SK-N-SH (cell line): ENCODE data around the gene ATG7. TPM values are rescaled to one million over a fixed set of nuclear protein-coding genes. Genes with fewer than 3 reads are reported as not detected.

Source experiments
- CTCF ChIA-PET: fragments of 300-600, 350-600 bp; formaldehyde crosslinking; extraction: SDS; loops from one replicate; lab custom pipeline; 2021; lab: Yijun Ruan, JAX
- POLR2A ChIA-PET: fragments of 350-600 bp; sonication (Branson Sonifier 250); formaldehyde crosslinking; extraction: SDS; loops from one replicate; lab custom pipeline; 2020; ENCODE audit warnings: antibody characterized with exemption, inconsistent platforms; lab: Yijun Ruan, JAX
- DNase-seq: peaks from one replicate; pipeline ENCODE4 v3.0.0; 2012
- H2AFZ ChIP-seq: fragments of 200-600 bp; sonication (generic); 2 replicates; pipeline ENCODE4 v1.8.1; 2016; ENCODE audit warnings: antibody characterized with exemption, mild to moderate bottlenecking, low read depth
- H3F3A ChIP-seq: fragments of 200-600 bp; sonication (generic); replicated peaks from 2 replicates; pipeline ENCODE3; 2016; ENCODE audit warnings: antibody characterized with exemption, mild to moderate bottlenecking; ENCODE audit not compliant: insufficient read depth
- H3K27ac ChIP-seq, 2 experiments: fragments of 200-500 bp in 1 of 2; fragments of 200-600 bp in 1 of 2; sonication (Bioruptor generic) in 1 of 2; sonication (generic), shearing (Covaris generic) in 1 of 2; 2 replicates each; pipeline versions ENCODE4 v1.5.1 to v1.6.1; 2014 to 2016; ENCODE audit warnings: low read depth in 2 of 2, inconsistent platforms in 1 of 2, low read length in 1 of 2, mild to moderate bottlenecking in 1 of 2, mixed read lengths in 1 of 2
- H3K27me3 ChIP-seq: fragments of 200-600 bp; sonication (generic), shearing (Covaris generic); 2 replicates; pipeline ENCODE4 v1.6.1; 2016; ENCODE audit warnings: mixed run types; ENCODE audit not compliant: insufficient read depth
- H3K36me3 ChIP-seq, 2 experiments: fragments of 200-500 bp in 1 of 2; fragments of 200-600 bp in 1 of 2; sonication (Bioruptor generic) in 1 of 2; sonication (generic) in 1 of 2; replicated peaks in 1 of 2; 2 replicates each; pipeline versions ENCODE3 to v1.5.1; 2014 to 2016; ENCODE audit warnings: low read length in 1 of 2, mild to moderate bottlenecking in 1 of 2; ENCODE audit not compliant: insufficient read depth in 2 of 2, control insufficient read depth in 1 of 2
- H3K4me1 ChIP-seq, 2 experiments: fragments of 200-500 bp in 1 of 2; fragments of 200-600 bp in 1 of 2; sonication (Bioruptor generic) in 1 of 2; sonication (generic), shearing (Covaris generic) in 1 of 2; 2 replicates each; pipeline versions ENCODE4 v1.5.1 to v1.6.1; 2014 to 2016; ENCODE audit warnings: low read depth in 1 of 2, low read length in 1 of 2, mixed run types in 1 of 2; ENCODE audit not compliant: insufficient read depth in 2 of 2, control insufficient read depth in 1 of 2
- H3K4me2 ChIP-seq: fragments of 200-600 bp; sonication (generic), shearing (Covaris generic); 2 replicates; pipeline ENCODE4 v1.6.1; 2017; ENCODE audit warnings: mixed run types
- H3K4me3 ChIP-seq, 2 experiments: fragments of 200-500 bp in 1 of 2; fragments of 200-600 bp in 1 of 2; sonication (Bioruptor generic) in 1 of 2; sonication (generic), shearing (Covaris generic) in 1 of 2; 2 replicates each; pipeline versions ENCODE4 v1.5.1 to v1.8.1; 2014 to 2016; ENCODE audit warnings: low read depth in 2 of 2, inconsistent platforms in 1 of 2, low read length in 1 of 2, mild to moderate bottlenecking in 1 of 2, mixed read lengths in 1 of 2, moderate library complexity in 1 of 2
- H3K79me2 ChIP-seq: fragments of 200-600 bp; sonication (generic); 2 replicates; pipeline ENCODE4 v1.8.1; 2017; ENCODE audit warnings: mild to moderate bottlenecking; ENCODE audit not compliant: insufficient read depth
- H3K9ac ChIP-seq: fragments of 200-600 bp; sonication (generic); 2 replicates; pipeline ENCODE4 v1.6.1; 2017; ENCODE audit warnings: mixed run types
- H3K9me2 ChIP-seq: fragments of 200-600 bp; sonication (generic); 2 replicates; pipeline ENCODE4 v1.6.1; 2017; ENCODE audit warnings: mixed run types
- H3K9me3 ChIP-seq: fragments of 200-600 bp; sonication (generic); 2 replicates; pipeline ENCODE4 v1.6.1; 2017; ENCODE audit warnings: mixed run types, mild to moderate bottlenecking, moderate library complexity
- H4K20me1 ChIP-seq: fragments of 200-600 bp; sonication (generic); 2 replicates; pipeline ENCODE4 v1.6.1; 2017; ENCODE audit warnings: mild to moderate bottlenecking, mixed run types; ENCODE audit not compliant: insufficient read depth
- ELF1 ChIP-seq: IDR thresholded peaks from 2 replicates; pipeline ENCODE4 v1.4.0; 2012
- EZH2phosphoT487 ChIP-seq: fragments of 200-600 bp; sonication (generic); IDR thresholded peaks from 2 replicates; pipeline ENCODE4 v1.6.1; 2017; ENCODE audit warnings: low read depth, mixed run types, mild to moderate bottlenecking, antibody characterized with exemption, moderate library complexity, borderline replicate concordance
- FOSL2 ChIP-seq: IDR thresholded peaks from 2 replicates; pipeline ENCODE4 v1.4.0; 2012; ENCODE audit warnings: low read depth, mild to moderate bottlenecking, moderate library complexity, borderline replicate concordance
- FOXJ3 ChIP-seq: sonication (generic); formaldehyde crosslinking; IDR thresholded peaks from 2 replicates; pipeline ENCODE4 v1.5.1; 2020; ENCODE audit warnings: mild to moderate bottlenecking, missing genetic modification reagents
- GABPA ChIP-seq: IDR thresholded peaks from 2 replicates; pipeline ENCODE4 v1.4.0; 2012; ENCODE audit warnings: low read depth, mild to moderate bottlenecking
- JUND ChIP-seq: IDR thresholded peaks from 2 replicates; pipeline ENCODE4 v1.4.0; 2012
- MEF2A ChIP-seq: IDR thresholded peaks from 2 replicates; pipeline ENCODE4 v1.4.0; 2012; ENCODE audit warnings: low read depth, borderline replicate concordance
- MXI1 ChIP-seq: IDR thresholded peaks from 2 replicates; pipeline ENCODE4 v1.6.1; 2012; ENCODE audit warnings: mild to moderate bottlenecking, low read depth, low read length, improper control_type of control experiment
- NFIC ChIP-seq: IDR thresholded peaks from 2 replicates; pipeline ENCODE4 v1.4.0; 2012; ENCODE audit warnings: borderline replicate concordance
- NRF1 ChIP-seq: IDR thresholded peaks from 2 replicates; pipeline ENCODE4 v1.6.1; 2012; ENCODE audit warnings: low read depth, mild to moderate bottlenecking, low read length
- RAD21 ChIP-seq: IDR thresholded peaks from 2 replicates; pipeline ENCODE4 v1.6.1; 2012; ENCODE audit warnings: mild to moderate bottlenecking, low read length
- SMC3 ChIP-seq: IDR thresholded peaks from 2 replicates; pipeline ENCODE4 v1.6.1; 2012; ENCODE audit warnings: low read depth, low read length, improper control_type of control experiment
- TEAD4 ChIP-seq: IDR thresholded peaks from 2 replicates; pipeline ENCODE4 v1.4.0; 2012; ENCODE audit warnings: mild to moderate bottlenecking, borderline replicate concordance; ENCODE audit not compliant: insufficient read depth
- WGBS: methylation state at CpG from one replicate; pipeline ENCODE4 v1.1.6; 2017; ENCODE audit warnings: low lambda C conversion rate; 5-methylcytosine and 5-hydroxymethylcytosine counted together
- polyA plus RNA-seq, 3 experiments: library from polyadenylated mRNA; depleted of rRNA; stranded (reverse); fragments of >200 nt; gene quantifications; 2 replicates each; pipeline ENCODE4 v1.2.3, GENCODE V29; 2012
- TF ChIP-seq, protein P1 (sequence below): IDR thresholded peaks from 2 replicates; pipeline ENCODE4 v1.4.0; 2012; ENCODE audit warnings: low read depth, borderline replicate concordance
- TF ChIP-seq, protein P2 (sequence below): IDR thresholded peaks from 2 replicates; pipeline ENCODE4; 2012
- TF ChIP-seq, protein P3 (sequence below): IDR thresholded peaks from 2 replicates; pipeline ENCODE4 v1.4.0; 2012; ENCODE audit warnings: low read depth, borderline replicate concordance
- TF ChIP-seq, protein P4 (sequence below): fragments of 150-350 bp; IDR thresholded peaks from 2 replicates; pipeline ENCODE4 v1.6.1; 2016; ENCODE audit warnings: mild to moderate bottlenecking, low read depth, low read length

Gene ATG7
- polyA plus RNA-seq, 1 of the 3 experiments (the other 2 are of a cell fraction) = 29.5 TPM

DNA sequence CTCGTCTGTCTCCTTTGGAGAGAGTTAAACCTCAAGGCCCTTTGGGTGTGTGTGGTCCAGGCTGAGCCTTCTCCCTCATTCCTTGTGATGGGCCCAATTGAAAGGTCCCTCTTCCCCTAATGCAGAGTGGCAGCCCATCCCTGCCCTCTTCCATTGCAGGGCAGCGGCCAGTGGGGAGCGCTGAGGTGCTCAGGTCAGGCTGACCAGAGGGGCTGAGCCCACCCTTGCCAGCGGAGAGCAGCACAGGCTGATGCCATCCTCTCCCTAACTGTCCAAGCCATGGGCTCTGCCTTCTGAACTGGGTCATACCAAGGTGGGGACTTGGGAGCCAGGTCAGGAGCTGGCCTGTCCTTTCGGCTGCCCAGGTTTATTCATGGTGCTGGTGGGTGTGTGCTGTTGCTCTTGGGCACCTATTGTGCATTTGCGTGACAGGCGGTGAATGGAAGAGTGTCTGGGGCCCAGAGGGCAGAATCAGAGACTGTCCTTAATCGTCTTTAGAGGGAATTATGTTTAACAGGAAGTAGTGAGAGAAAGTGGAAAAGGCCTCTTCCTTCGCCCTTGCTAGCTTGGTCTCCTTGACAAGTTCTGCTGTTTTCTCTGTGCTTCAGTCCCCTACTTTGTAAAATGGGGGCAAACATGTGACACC is 274.6 kb downstream of the ATG7 start:
- no peak for DNase-seq
- no peak overlapping the region for H3K27ac ChIP-seq
- H3K79me2 ChIP-seq = peaks cover 4% of the 10 kb centered on the region; the same call in 1 of the 2 replicates
- H2AFZ ChIP-seq = no peak overlapping the region
- TF ChIP-seq NRF1 (no peak), MXI1 (no peak), GABPA (no peak), RAD21 (no peak), FOSL2 (no peak), SMC3 (no peak), ELF1 (no peak), FOXJ3 (CRISPR knock-in tag) (no peak)
- TF ChIP-seq, protein P1, sequence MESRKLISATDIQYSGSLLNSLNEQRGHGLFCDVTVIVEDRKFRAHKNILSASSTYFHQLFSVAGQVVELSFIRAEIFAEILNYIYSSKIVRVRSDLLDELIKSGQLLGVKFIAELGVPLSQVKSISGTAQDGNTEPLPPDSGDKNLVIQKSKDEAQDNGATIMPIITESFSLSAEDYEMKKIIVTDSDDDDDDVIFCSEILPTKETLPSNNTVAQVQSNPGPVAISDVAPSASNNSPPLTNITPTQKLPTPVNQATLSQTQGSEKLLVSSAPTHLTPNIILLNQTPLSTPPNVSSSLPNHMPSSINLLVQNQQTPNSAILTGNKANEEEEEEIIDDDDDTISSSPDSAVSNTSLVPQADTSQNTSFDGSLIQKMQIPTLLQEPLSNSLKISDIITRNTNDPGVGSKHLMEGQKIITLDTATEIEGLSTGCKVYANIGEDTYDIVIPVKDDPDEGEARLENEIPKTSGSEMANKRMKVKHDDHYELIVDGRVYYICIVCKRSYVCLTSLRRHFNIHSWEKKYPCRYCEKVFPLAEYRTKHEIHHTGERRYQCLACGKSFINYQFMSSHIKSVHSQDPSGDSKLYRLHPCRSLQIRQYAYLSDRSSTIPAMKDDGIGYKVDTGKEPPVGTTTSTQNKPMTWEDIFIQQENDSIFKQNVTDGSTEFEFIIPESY = no peak
- H3K27me3 ChIP-seq = no peaks in the 10 kb centered on the region
- peaks cover 0 to 7% of the 10 kb centered on the region in 2 experiments for H3K36me3 ChIP-seq
- H3K9me3 ChIP-seq = no peaks in the 10 kb centered on the region
- ChIA-PET CTCF (no interaction called here), POLR2A (no interaction called here)
- no peaks in the 10 kb centered on the region for H3K9me2 ChIP-seq
- 95% methylated on average over 7 of the region's 9 CpGs for WGBS
- H4K20me1 ChIP-seq = no peaks in the 10 kb centered on the region
- H3K4me1 ChIP-seq = peaks cover 8 to 9% of the 10 kb centered on the region in 2 experiments; a peak in 2 of 4 replicates
- H3K9ac ChIP-seq = no peak overlapping the region
- peaks cover 17% of the 10 kb centered on the region for H3F3A ChIP-seq
- H3K4me2 ChIP-seq = no peak overlapping the region
- no peak overlapping the region for H3K4me3 ChIP-seq

DNA sequence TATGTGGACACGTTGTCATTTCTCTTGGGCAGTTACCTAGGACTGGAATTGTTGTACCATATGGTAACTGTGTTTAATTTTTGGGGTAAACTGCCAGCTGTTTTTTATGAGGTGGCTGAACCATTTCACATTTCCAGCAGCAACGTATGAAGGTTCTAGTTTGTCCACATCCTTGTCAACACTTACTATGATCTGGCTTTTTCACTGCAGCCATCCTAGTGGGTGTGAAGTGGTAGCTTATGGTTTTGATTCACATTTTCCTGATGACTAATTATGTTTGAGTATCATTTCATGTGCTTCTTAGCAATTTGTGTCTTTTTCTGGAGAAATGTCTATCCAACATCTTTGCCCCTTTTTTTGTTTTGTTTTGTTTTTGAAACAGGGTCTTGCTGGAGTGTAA is 275.3 kb downstream of the ATG7 start:
- no peak overlapping the region for H3K4me2 ChIP-seq
- H3K9me2 ChIP-seq = no peaks in the 10 kb centered on the region
- H3K9ac ChIP-seq = no peak overlapping the region
- no peak overlapping the region for H3K27ac ChIP-seq
- POLR2A ChIA-PET = no interaction called here
- CTCF ChIA-PET = no interaction called here
- no peaks in the 10 kb centered on the region for H3K27me3 ChIP-seq
- H3K36me3 ChIP-seq = peaks cover 0 to 7% of the 10 kb centered on the region in 2 experiments
- H2AFZ ChIP-seq = no peak overlapping the region
- H3K79me2 ChIP-seq = peaks cover 4% of the 10 kb centered on the region; the same call in 1 of the 2 replicates
- DNase-seq = no peak
- H3K4me3 ChIP-seq = no peak overlapping the region
- H3K9me3 ChIP-seq = no peaks in the 10 kb centered on the region
- H4K20me1 ChIP-seq = no peaks in the 10 kb centered on the region
- 96% methylated on average over 2 of the region's 2 CpGs for WGBS
- peaks cover 3 to 8% of the 10 kb centered on the region in 2 experiments; a peak in 2 of 4 replicates for H3K4me1 ChIP-seq
- peaks cover 20% of the 10 kb centered on the region for H3F3A ChIP-seq
- TF ChIP-seq MEF2A = no peak
- TF ChIP-seq RAD21 = no peak
- no peak for TF ChIP-seq JUND
- TF ChIP-seq ELF1 = no peak
- TF ChIP-seq, protein P2, sequence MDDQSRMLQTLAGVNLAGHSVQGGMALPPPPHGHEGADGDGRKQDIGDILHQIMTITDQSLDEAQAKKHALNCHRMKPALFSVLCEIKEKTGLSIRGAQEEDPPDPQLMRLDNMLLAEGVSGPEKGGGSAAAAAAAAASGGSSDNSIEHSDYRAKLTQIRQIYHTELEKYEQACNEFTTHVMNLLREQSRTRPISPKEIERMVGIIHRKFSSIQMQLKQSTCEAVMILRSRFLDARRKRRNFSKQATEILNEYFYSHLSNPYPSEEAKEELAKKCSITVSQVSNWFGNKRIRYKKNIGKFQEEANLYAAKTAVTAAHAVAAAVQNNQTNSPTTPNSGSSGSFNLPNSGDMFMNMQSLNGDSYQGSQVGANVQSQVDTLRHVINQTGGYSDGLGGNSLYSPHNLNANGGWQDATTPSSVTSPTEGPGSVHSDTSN = no peak
- TF ChIP-seq, protein P3, sequence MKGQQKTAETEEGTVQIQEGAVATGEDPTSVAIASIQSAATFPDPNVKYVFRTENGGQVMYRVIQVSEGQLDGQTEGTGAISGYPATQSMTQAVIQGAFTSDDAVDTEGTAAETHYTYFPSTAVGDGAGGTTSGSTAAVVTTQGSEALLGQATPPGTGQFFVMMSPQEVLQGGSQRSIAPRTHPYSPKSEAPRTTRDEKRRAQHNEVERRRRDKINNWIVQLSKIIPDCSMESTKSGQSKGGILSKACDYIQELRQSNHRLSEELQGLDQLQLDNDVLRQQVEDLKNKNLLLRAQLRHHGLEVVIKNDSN = no peak
- TF ChIP-seq EZH2phosphoT487 = no peak
- TF ChIP-seq, protein P1 = no peak
- TF ChIP-seq, protein P4, sequence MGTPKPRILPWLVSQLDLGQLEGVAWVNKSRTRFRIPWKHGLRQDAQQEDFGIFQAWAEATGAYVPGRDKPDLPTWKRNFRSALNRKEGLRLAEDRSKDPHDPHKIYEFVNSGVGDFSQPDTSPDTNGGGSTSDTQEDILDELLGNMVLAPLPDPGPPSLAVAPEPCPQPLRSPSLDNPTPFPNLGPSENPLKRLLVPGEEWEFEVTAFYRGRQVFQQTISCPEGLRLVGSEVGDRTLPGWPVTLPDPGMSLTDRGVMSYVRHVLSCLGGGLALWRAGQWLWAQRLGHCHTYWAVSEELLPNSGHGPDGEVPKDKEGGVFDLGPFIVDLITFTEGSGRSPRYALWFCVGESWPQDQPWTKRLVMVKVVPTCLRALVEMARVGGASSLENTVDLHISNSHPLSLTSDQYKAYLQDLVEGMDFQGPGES = no peak
- no peak for TF ChIP-seq NFIC
- no peak for TF ChIP-seq TEAD4
